ENCODE data around the gene CPNE7.
"Not testable (repeated sequence)": the region's sequence is repeated elsewhere in the genome, so short reads cannot be mapped to it uniquely, and the experiment has no call there.

Gene CPNE7

GRCh38 chr16:89583895-89584644 is 8.5 kb downstream of the CPNE7 start:
- no peak for ATAC-seq

- no peak for ATAC-seq
Measured at GRCh38 chr16:89584768-89585549, 9.4 kb downstream of the CPNE7 start.

GRCh38 chr16:89586218-89586617 is 10.7 kb downstream of the CPNE7 start:
- no peak for ATAC-seq

GRCh38 chr16:89586853-89587252 is 11.3 kb downstream of the CPNE7 start:
- ATAC-seq: no peak

GRCh38 chr16:89587676-89588075 is 12.1 kb downstream of the CPNE7 start:
- not testable (repeated sequence) for ATAC-seq

GRCh38 chr16:89588413-89589109 is 13.0 kb downstream of the CPNE7 start:
- ATAC-seq: no peak

- ATAC-seq: no peak
Measured at GRCh38 chr16:89589241-89589926, 13.8 kb downstream of the CPNE7 start.

- ATAC-seq: peak; percentile 65 to 71
Measured at GRCh38 chr16:89593841-89594240, 18.3 kb downstream of the CPNE7 start.

- no peak for ATAC-seq
Measured at GRCh38 chr16:89595330-89596060, 19.9 kb downstream of the CPNE7 start.

GRCh38 chr16:89596061-89596689 is 20.6 kb downstream of the CPNE7 start:
- no peak for ATAC-seq

GRCh38 chr16:89596957-89597649 is 21.5 kb downstream of the CPNE7 start:
- ATAC-seq: no peak

GRCh38 chr16:89598199-89598598 is 22.6 kb downstream of the CPNE7 start:
- ATAC-seq: no peak

GRCh38 chr16:89599451-89599858 is 23.9 kb downstream of the CPNE7 start:
- ATAC-seq: peak in 1 of 2 donors; percentile 14

- ATAC-seq: no peak
Measured at GRCh38 chr16:89599902-89600301, 24.3 kb downstream of the CPNE7 start.

GRCh38 chr16:89600427-89600826 is 24.9 kb downstream of the CPNE7 start:
- no peak for ATAC-seq

- ATAC-seq: no peak
Measured at GRCh38 chr16:89600956-89601355, 25.4 kb downstream of the CPNE7 start.

GRCh38 chr16:89601906-89602272 is 26.3 kb downstream of the CPNE7 start:
- no peak for ATAC-seq

GRCh38 chr16:89602273-89602951 is 26.9 kb downstream of the CPNE7 start:
- peak; percentile 92 to 94 for ATAC-seq

- no peak for ATAC-seq
Measured at GRCh38 chr16:89602952-89603590, 27.5 kb downstream of the CPNE7 start.

GRCh38 chr16:89604764-89605163 is 29.2 kb downstream of the CPNE7 start:
- ATAC-seq: no peak

Measured in activated CD4-positive, CD25-positive, alpha-beta regulatory T cell treated with anti-CD3 and anti-CD28 coated beads, Interleukin-2, amount 50 U/mL, for 24 hours (primary cell).